NK-92 (cell line): Measurements from ENCODE around the gene FAM98B.

Experiments used
- DNase-seq: peaks from one replicate; lab custom pipeline; 2025; ENCODE audit not compliant: unreplicated experiment; lab: John Stamatoyannopoulos, UW

The FAM98B gene

DNA sequence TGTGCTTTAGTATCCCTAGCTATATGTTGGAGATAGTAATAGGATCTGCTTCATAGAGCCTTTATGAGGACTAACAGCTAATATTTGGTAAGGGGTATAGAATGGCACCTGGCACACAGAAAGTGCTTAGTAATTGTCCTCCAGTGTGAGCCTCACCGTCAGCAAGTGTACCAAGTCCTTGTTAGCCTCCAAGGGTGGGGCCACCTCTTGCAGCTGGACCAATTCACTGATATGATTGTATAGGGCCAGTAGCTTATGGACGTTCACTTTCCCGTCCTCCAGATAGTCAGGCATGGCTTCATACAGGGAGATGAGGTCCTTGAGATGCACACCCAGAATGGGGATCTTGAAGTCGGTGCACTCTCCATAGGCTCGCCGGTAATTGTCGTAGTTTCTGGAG, 53.6 kb downstream of the FAM98B start:
- no peak for DNase-seq

DNA sequence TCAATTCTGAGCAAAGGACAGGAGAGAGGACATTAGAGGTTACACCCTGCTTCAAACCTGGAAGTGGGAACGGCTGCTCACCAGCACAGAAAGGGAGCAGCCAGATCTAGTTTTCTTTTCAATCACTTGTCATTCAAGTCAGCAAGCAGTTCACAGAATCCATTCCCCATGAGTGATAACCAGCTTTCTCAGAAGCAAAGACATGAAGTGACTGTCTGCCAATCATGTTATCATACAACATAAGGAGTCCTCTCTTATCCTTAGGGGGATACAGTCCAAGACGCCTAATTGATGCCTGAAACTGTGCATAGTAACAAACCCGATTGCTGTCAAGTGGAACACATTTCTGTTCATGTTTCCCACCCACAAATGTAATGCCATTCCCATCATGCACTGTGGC, 54.7 kb downstream of the FAM98B start:
- DNase-seq, result no peak

DNA sequence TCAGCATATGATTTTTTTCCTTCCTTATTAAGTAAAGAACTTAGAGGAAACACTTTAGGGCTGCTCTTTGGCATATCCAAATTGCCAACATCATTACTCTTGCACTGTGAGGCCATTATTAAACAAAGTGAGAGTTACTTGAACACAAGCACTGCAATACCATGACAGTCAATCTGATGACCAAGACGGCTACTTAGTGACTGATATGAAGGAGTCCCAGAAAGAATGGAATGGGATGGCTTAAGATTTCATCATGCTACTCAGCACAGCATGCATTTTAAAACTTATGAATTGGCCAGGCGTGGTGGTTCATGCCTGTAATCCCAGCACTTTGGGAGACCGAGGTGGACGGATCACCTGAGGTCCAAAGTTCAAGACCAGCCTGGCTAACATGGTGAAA, 55.2 kb downstream of the FAM98B start:
- DNase-seq, result no peak

DNA sequence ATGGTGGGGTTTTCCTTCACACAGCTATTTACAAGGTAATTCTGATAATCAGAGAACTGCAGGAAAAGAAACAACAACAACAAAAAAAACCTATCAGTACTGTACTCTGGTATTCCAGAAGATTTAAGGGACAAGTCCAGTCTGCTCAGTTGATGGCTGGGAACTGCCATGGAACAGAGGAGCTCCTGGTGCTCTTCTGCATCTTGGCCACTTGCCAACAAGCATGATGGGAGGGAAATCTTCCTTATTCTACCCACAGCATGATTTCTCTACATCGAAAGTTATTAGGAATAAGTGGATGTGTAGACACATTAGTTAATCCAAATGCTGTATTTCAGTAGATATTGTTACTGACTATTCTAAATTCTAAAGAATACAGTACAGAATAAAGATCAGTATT, 59.0 kb downstream of the FAM98B start:
- no peak for DNase-seq

DNA sequence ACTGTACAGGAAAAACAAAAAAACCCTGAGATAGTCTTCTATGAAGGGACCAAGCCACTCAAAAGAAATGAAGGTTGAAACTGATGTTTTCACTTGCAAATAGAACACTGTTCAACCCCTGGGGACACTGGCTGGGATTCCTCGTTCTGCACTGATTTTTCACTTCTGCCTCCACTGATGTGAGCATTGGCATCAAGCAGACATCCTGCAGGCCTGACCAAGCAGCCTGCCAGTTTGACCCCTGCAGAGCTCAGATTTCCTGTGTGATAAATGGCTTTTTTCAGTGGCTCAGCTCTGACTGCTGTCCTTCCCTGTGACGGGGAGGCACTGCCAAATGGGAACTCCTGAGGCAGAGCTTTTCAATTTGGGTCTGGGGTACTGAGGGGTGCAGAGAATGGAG, 60.7 kb downstream of the FAM98B start:
- DNase-seq, result no peak

DNA sequence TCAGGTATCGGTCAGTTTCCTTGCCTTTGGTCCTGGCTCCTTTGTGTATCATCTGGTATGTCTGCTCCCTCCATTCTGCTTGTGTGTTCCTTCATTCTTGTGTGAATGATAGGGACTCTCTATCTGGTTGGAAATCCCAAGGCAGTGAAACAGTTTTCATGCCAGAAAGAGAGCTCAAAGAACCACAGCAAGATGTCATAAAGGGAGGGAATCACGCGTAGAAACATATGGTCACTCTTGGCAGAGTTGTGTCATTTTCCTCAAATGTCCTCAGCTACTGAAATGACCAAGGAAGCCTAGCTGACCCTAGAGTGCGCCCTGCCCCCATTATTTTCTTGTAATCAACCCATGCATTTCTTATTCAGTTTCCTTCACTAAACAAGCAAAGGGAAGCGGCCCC, 62.7 kb downstream of the FAM98B start:
- DNase-seq, result no peak

DNA sequence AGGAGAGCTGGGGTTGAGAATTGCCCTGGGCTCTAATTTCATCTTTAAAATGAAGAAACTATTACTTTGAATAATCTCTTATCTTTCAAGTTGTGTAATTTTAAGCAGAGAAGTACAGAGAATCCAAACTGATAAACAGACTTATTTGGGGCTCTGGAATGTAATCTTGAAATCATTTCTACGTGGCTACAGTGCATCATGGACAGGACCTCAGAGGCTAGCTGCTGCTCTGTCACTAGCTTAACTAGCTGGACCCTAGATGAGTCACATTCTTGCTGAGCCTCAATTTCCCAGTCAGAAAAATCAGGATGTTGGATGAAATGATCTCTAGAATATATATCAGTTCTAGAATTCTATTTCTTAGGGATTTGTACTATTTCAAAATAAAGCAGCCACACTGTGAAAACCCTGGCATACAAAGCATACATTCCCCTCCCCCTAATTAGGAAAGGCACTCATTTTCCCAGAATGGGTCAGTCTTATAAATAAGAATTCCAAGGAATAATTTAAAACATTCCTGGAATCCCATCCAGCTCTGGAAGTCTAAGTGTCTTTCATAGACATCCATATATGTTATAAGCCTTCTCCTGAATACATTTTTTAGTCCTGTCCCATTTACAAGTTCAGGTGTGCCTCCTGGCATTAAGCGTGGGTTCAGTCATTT, 63.5 kb downstream of the FAM98B start:
- DNase-seq, result no peak

DNA sequence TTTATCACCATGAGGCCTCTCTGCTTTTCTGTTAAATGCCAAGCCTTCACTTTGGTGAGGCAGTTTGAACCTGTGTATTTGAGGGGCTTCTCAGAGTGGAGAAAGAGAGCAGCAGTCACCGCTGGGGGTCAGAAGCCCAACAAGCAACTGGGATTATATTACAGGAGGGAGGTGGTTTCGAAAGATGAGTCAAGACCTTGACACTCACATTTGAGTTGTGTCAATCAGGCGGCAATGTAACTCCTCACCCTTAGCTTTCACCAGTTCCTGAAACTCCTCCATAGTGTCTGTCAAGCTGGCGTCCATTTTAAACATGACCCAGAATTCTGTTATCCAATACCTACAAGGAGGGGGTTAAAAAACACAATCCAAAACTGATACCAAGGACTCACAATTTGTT, 64.2 kb downstream of the FAM98B start:
- no peak for DNase-seq

DNA sequence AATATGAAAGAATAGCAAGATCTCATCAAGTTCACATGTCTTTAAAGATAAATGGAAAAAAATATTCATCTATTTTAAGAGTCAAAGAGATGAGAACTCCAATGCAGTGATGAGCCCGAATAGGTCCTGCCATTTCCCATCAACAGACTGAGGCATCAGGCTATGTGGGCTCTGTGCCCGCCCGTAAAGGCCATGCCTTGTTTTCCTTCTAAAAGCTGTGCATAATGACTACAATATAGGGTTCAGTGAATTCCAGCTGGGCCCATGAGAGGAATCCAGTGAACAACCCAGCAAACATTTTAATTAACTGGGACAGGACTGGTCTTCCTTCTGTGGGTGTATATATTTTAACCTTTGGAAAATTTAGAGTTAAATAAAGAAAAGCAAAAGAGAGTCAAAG, 66.1 kb downstream of the FAM98B start:
- no peak for DNase-seq

DNA sequence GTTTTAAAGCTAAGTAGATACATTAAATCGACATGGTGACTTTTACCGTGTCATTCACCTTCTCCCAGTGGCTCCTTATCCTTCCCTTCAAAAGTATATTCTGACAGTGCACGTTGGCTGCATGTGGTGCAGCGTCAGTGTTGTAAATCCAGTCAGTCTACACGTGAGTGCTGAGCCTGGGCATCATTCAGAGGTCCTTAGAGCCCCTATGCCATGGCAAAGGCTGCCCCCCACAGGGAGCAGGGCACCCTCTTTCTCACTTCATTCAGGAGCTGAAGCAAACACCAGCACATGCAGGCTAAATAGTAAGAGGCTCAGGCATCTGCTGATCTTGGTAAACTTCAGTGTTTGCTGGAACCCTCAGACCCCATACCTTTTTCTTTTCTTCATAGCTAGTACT, 67.4 kb downstream of the FAM98B start:
- no peak for DNase-seq

DNA sequence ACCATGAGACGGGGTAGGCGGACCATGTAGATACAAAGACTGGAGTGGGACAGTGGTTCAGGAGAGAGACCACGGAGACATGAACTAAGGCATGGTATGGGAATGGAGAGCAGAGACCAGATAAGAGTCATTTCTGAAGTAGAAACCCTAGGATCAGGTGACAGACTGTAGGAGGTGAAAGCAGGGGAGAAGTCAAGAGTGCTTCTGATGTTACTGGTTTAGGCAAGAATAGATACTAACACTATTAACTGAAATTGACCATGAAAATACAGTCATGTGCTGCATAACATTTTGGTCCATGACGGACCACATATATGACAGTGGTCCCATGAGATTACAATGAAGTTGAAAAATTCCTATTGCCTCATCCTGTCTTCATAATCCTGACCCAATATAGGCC, 69.0 kb downstream of the FAM98B start:
- DNase-seq, result no peak

DNA sequence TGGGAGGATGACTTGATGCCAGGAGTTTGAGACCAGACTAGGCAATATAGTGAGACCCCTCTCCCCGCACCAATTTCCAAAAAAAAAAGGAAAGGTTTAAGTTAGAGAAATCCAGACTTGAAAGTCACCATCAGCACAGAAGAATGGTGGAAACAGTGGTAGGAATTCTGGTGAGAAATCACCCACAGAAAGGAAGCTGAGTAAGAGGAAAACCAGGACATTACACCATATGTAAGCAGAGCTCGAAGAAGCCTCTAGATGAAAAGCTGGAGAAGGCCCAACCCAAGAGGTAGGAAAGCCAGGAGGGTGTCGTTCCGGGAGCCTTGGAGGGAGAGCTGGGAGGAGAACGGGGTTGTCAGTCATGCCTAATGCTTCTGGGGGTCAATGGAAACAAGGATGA, 70.2 kb downstream of the FAM98B start:
- DNase-seq, result no peak

DNA sequence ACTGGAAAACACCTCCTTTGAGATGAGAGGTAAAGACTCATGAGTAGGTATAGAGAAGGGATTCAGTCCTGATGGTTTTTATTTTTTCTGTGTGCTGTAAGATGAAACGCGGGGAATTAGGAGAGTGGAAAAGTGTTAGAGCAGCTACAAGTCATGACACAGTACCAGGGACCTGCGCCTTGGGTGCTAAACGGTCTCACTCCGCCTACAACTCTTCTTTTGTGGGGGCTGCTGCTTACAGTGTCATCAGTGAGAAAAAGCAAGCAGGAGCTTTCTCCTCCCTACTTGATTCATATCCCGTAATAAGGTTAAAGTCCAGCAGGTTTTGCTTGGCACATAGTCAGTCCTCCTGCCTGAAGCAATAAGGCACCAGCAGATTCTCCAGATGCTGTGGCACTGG, 71.6 kb downstream of the FAM98B start:
- DNase-seq, result no peak

DNA sequence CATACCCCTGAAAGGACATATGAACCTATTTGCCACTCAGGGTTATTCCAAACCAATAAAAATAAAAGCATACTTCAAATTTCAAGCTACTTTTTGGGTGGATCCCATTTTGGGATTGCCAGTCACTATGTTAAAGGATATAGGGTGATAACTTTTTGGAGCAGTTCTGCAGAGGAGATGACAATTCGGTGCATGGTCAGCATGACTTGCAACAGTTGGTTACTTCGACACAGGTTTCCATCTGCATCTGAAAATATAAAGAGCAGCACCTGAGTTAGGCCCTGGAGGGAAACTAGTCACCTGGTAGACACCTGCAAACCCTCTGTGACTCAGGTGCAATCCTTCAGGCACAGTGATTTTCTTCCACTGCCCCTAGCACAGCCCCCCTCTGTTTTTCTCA, 72.2 kb downstream of the FAM98B start:
- DNase-seq, result no peak

DNA sequence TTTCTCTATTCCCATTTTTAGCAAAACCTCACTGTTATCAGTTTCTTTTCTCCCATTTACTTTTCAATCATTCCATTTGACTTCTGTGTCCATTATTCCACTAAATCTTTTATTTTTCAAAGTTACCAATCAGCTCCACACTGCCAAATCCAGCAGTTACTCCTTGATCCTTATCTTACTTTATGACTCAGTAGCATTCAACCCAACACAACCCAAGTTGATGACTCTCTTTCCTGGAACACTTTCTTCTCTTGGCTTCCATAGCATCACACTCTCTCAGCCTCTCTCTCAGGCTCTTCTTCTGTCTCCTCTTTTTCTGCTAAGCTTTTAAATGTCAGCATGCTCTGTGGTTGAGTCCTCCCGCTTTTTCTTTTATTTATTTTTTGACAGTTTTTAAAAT, 74.4 kb downstream of the FAM98B start:
- no peak for DNase-seq

DNA sequence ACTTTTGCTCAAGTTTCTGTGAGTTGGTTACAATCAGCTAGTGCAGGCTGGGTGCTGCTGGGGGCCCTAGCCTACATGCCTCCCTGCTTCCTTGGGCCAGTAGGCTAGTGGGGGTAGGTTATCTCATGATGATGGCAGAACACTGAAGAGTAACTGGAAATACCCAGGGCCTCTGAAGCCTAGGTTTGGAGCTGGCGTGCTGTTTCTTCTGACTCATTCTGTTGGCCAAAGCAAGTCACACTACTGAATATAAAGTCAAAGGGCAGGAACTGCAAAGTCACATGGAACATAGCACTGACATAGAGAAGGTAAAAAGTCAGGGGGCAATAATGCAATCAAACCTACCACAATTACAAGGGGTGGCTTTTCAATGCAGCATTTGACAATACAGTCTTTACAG, 76.2 kb downstream of the FAM98B start:
- DNase-seq, result no peak

DNA sequence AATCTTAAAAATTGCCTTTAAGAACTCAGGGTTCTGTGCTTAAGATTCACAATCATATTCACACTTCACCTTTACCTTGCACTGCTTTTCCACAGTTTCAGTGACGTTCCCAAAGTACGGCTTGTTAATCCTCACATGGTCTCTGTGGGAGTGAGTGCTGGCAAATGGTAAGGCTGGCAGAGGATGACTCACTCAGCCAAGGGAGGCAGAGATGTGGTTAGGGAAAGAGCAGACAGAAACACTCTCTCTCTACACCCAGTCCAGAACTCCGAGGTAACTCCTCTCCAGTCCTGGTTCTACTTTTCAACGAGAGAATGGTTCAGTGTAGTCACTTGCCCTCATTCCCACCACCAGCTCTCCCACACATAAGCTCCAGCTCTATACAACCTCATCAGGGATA, 77.6 kb downstream of the FAM98B start:
- no peak for DNase-seq

DNA sequence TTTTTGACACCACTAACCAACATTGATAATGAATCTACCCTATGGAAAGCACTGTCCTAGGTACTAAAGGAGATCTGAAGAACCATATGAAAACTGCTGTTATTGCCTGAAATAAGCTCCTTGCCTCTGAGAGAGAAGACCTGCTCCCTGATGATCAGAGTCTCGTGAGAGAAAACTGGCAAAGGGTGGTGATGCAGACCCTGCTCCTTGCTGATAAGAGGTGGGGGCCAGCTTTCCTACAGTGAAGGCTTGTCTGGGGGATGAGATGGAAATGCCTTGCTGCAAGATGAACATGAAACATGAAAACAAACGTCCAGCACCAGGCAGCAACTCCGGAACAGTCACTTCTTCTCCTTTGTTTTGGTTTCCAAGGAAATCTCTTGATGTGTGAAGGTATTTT, 78.8 kb downstream of the FAM98B start:
- no peak for DNase-seq

DNA sequence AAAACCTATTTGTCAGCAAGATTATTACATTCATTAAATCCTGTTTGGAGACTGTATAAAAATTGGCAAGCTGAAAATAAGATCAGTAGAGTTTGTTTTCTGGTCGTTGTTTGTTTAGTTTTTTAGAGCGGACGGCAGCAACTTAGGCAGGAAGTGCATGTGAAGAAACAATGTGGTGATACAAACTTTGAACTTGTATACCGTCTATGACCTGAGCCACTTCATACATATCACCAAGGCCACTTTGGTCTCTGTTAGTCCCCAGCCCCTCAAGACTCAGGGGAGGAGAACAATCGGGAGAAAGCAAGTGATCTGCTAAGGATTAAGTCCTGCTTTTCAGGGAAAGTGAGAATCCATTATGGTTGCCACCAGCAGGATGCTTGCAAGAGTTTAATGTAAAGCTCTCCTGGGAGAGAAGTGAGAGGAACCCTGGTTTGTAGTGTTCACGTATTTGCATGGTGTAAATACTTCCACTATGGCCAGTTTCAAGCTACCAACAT, 79.5 kb downstream of the FAM98B start:
- no peak for DNase-seq

DNA sequence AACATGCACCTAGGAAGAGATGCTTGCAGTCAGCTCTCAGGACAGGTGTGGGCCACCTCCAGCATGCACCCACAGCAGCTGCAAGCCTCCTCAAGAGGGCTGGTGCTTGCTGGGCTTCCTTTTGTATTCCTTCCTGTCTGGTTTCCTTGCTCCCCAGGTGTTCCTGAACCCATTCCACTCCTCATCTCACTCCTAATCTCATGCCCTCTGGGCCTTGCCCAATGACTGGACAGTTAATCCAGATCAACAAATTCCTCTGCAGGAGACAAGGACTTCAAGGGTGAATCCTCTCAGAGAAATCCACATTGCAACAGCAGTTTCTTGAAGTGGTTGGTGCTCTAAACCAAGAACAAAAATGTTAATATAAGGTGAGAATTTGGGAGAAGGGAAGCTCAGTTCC, 80.0 kb downstream of the FAM98B start:
- no peak for DNase-seq

DNA sequence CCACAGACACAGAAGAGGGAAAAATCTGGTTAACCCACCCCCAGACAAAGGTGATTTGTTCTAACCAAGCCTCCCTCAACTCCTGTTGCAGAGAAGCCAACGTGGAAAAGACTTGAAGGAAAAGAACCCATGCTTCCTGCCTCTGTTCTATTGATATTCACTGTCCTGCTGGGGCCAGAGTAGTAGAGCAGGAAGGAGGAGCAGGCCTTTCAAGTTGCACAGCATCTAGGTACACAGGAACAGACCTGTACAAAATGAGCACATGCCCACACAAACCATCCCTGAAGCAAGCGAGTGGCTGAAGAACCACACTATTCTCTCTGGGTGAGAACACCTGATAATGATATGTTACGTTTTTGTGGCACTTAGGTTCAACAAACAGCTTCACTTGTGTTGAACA, 80.8 kb downstream of the FAM98B start:
- no peak for DNase-seq

DNA sequence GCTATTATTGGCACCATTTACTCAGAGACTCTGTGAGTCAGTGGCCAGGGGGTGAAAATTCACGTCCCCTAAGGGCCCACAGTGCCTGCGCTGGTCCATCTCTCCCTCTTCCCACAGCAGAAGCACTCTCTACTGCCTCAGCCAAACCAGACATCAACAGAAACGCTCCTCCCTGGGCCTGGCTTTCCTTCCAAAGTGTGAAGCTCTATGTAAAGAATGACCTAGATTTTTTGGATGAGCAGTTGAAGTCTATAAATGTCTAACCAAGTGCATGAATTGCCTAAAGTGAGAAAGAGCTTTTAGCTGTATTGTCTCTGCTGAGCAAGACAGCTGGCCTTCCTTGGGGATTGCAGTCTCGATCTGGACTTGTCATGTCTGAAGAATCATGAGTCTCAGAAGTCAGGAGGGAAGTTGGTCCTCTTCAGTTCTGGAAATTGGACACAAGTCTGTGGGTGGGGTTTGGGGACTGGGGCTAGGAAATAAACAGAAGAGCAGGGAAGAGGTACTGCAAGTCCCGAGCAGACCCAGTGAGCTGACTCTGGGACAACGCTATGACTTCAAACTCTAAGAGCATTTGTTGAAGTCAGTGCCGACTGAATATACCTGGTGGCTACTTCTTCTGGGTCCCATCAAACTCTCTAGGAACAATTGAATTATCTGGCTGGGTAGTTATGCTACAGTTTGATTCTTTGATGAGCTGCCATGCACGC, 81.7 kb downstream of the FAM98B start:
- no peak for DNase-seq

DNA sequence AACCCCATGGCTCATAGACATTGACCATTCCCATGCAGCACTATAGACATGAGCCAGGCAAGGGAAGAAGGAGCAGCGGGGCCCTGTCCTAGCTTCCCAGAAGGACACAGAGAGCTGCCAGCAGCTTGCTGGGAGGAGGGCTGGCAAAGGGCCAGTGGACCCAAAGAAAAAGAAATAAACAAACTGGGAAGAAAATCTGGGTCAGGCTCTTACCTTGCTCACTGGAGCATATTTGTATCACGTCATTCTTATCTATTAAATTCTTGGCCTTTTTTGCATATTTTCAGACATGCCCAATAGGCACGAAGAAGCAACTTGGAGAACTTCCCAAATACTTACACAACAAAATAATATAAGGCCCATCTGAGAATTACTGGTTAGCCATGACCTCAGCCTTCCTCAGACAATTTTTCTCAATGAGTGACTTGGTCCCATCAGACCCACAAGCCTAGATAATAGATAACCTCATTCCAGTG, 82.3 kb downstream of the FAM98B start:
- no peak for DNase-seq
